ENCODE data around the gene B9D2.

Gene B9D2

GRCh38 chr19:41319500-41320184, 44.3 kb downstream of the B9D2 start:
- H3K36me3 ChIP-seq: peaks cover 32 to 77% (median 54%) of the 10 kb centered on the region in 3 donors

GRCh38 chr19:41318696-41319499, 45.1 kb downstream of the B9D2 start:
- H3K9me3 ChIP-seq: no peaks in the 10 kb centered on the region
- H3K27ac ChIP-seq: no peak overlapping the region
- peaks cover 32 to 84% (median 54%) of the 10 kb centered on the region in 3 donors for H3K36me3 ChIP-seq
- no peak for TF ChIP-seq CTCF (IDR thresholded peaks at IDR 0.05)
- intact Hi-C loops (cut with DNase I; ENCODE audit: low total_unique reads): no loop called here
- no peak overlapping the region for H3K4me3 ChIP-seq
- peaks cover 0 to 26% (median 21%) of the 10 kb centered on the region in 4 donors for H3K4me1 ChIP-seq
- no peak for DNase-seq
- no peaks in the 10 kb centered on the region for H3K27me3 ChIP-seq

More at GRCh38 chr19:41319500-41320184, 44.3 kb downstream of the B9D2 start:
- intact Hi-C loops (cut with DNase I; ENCODE audit: low total_unique reads): no loop called here
- Histone ChIP-seq H3K4me1 (peaks cover 0 to 33% (median 29%) of the 10 kb centered on the region in 4 donors), H3K4me3 (no peak overlapping the region), H3K27ac (no peak overlapping the region), H3K27me3 (no peaks in the 10 kb centered on the region), H3K9me3 (no peaks in the 10 kb centered on the region)
- TF ChIP-seq CTCF (IDR thresholded peaks at IDR 0.05): no peak
- no peak for DNase-seq

GRCh38 chr19:41316306-41316920, 47.5 kb downstream of the B9D2 start:
- TF ChIP-seq CTCF (IDR thresholded peaks at IDR 0.05): no peak
- Histone ChIP-seq H3K27me3 (no peaks in the 10 kb centered on the region), H3K4me3 (no peak overlapping the region), H3K9me3 (no peaks in the 10 kb centered on the region), H3K4me1 (peaks cover 0 to 16% (median 8%) of the 10 kb centered on the region in 4 donors), H3K27ac (no peak overlapping the region), H3K36me3 (peaks cover 37 to 89% (median 73%) of the 10 kb centered on the region in 3 donors)
- intact Hi-C loops (cut with DNase I; ENCODE audit: low total_unique reads): no loop called here
- no peak for DNase-seq

- no peak for DNase-seq
- intact Hi-C loops (cut with DNase I; ENCODE audit: low total_unique reads): loop anchor here (5.0 kb wide), 1 partner anchor 41 kb away; the partner anchor contains the start of gene TGFB1
- H3K9me3 ChIP-seq: no peaks in the 10 kb centered on the region
- H3K27me3 ChIP-seq: no peaks in the 10 kb centered on the region
- peak overlapping the region in 1 of 2 donors; percentile 69 for H3K4me3 ChIP-seq
- TF ChIP-seq CTCF (IDR thresholded peaks at IDR 0.05): no peak
- H3K4me1 ChIP-seq: peaks cover 4 to 40% (median 32%) of the 10 kb centered on the region in 4 donors
- peaks cover 17 to 55% (median 37%) of the 10 kb centered on the region in 3 donors for H3K36me3 ChIP-seq
- peak overlapping the region in 1 of 2 donors; percentile 88 for H3K27ac ChIP-seq
Observed at GRCh38 chr19:41311613-41312012, 52.3 kb downstream of the B9D2 start.

GRCh38 chr19:41311072-41311471, 52.9 kb downstream of the B9D2 start:
- H3K4me3 ChIP-seq: peak overlapping the region; percentile 69 to 70
- intact Hi-C loops (cut with DNase I; ENCODE audit: low total_unique reads): loop anchor here (5.0 kb wide), 1 partner anchor 41 kb away; the partner anchor contains the start of gene TGFB1
- DNase-seq: no peak
- no peak for TF ChIP-seq CTCF (IDR thresholded peaks at IDR 0.05)
- no peaks in the 10 kb centered on the region for H3K9me3 ChIP-seq
- peaks cover 17 to 55% (median 37%) of the 10 kb centered on the region in 3 donors for H3K36me3 ChIP-seq
- no peaks in the 10 kb centered on the region for H3K27me3 ChIP-seq
- H3K4me1 ChIP-seq: peaks cover 4 to 40% (median 32%) of the 10 kb centered on the region in 4 donors
- H3K27ac ChIP-seq: peak overlapping the region; percentile 88 to 91

All from tibial artery (tissue), 4 donors.